Measurements from ENCODE around the gene IRF2. TPM values are rescaled to one million over a fixed set of nuclear protein-coding genes. Genes with fewer than 3 reads are reported as not detected.
A peak's percentile ranks its signal among the peaks of the same experiment; 100 is the strongest.

IRF2 gene
- total RNA-seq, 1 donor from 2014 or later = 44.0 TPM

- TF ChIP-seq CTCF (IDR thresholded peaks at IDR 0.05) = no peak
- Histone ChIP-seq H3K27ac (no peak overlapping the region), H3K4me1 (peaks cover 28% of the 10 kb centered on the region), H3K36me3 (peaks cover 50% of the 10 kb centered on the region), H3K27me3 (no peaks in the 10 kb centered on the region), H3K4me3 (no peak overlapping the region), H3K9me3 (no peaks in the 10 kb centered on the region)
- ATAC-seq = no peak
- intact Hi-C loops (cut with DNase I) = no loop called here
- no peak for DNase-seq
Measured at GRCh38 chr4:184427687-184428086, 46.7 kb downstream of the IRF2 start.

- TF ChIP-seq CTCF (IDR thresholded peaks at IDR 0.05) = no peak
- Histone ChIP-seq H3K27me3 (no peaks in the 10 kb centered on the region), H3K4me3 (no peak overlapping the region), H3K27ac (no peak overlapping the region), H3K4me1 (peaks cover 28% of the 10 kb centered on the region), H3K9me3 (no peaks in the 10 kb centered on the region), H3K36me3 (peaks cover 50% of the 10 kb centered on the region)
- ATAC-seq = no peak
- intact Hi-C loops (cut with DNase I) = no loop called here
- DNase-seq = no peak
Measured at GRCh38 chr4:184427093-184427492, 47.3 kb downstream of the IRF2 start.

- H3K4me3 ChIP-seq = no peak overlapping the region
- peak overlapping the region; percentile 42 for H3K27ac ChIP-seq
- TF ChIP-seq CTCF (IDR thresholded peaks at IDR 0.05) = no peak
- intact Hi-C loops (cut with DNase I) = no loop called here
- H3K36me3 ChIP-seq = peaks cover 50% of the 10 kb centered on the region
- no peaks in the 10 kb centered on the region for H3K9me3 ChIP-seq
- H3K27me3 ChIP-seq = no peaks in the 10 kb centered on the region
- H3K4me1 ChIP-seq = peaks cover 35% of the 10 kb centered on the region
- DNase-seq (no peak), ATAC-seq (peak; percentile 56)
Measured at GRCh38 chr4:184424993-184425758, 49.2 kb downstream of the IRF2 start.

GRCh38 chr4:184424279-184424678 is 50.1 kb downstream of the IRF2 start:
- DNase-seq (no peak), ATAC-seq (no peak)
- intact Hi-C loops (cut with DNase I) = no loop called here

GRCh38 chr4:184423003-184423686 is 51.2 kb downstream of the IRF2 start:
- Histone ChIP-seq H3K4me1 (peaks cover 38% of the 10 kb centered on the region), H3K27ac (no peak overlapping the region)

More at GRCh38 chr4:184424279-184424678, 50.1 kb downstream of the IRF2 start:
- no peak for TF ChIP-seq CTCF (IDR thresholded peaks at IDR 0.05)
- Histone ChIP-seq H3K4me3 (no peak overlapping the region), H3K36me3 (peaks cover 50% of the 10 kb centered on the region), H3K9me3 (no peaks in the 10 kb centered on the region), H3K27me3 (no peaks in the 10 kb centered on the region), H3K4me1 (peaks cover 38% of the 10 kb centered on the region), H3K27ac (peak overlapping the region; percentile 42)

More at GRCh38 chr4:184423003-184423686, 51.2 kb downstream of the IRF2 start:
- no peaks in the 10 kb centered on the region for H3K9me3 ChIP-seq
- H3K27me3 ChIP-seq = no peaks in the 10 kb centered on the region
- ATAC-seq = no peak
- H3K36me3 ChIP-seq = peaks cover 53% of the 10 kb centered on the region
- intact Hi-C loops (cut with DNase I) = no loop called here
- no peak for TF ChIP-seq CTCF (IDR thresholded peaks at IDR 0.05)
- DNase-seq = no peak
- no peak overlapping the region for H3K4me3 ChIP-seq

Data from upper lobe of right lung (tissue), 1 donor.